Measurements from ENCODE around the gene RCOR1. TPM values are rescaled to one million over a fixed set of nuclear protein-coding genes. Genes with fewer than 3 reads are reported as not detected.

RCOR1 gene
- total and polyA plus RNA-seq, 2 of the 8 experiments (the other 6 are each of a cell fraction or from before 2014, with no cell fraction given), result 12.3 to 26.3 TPM

DNA sequence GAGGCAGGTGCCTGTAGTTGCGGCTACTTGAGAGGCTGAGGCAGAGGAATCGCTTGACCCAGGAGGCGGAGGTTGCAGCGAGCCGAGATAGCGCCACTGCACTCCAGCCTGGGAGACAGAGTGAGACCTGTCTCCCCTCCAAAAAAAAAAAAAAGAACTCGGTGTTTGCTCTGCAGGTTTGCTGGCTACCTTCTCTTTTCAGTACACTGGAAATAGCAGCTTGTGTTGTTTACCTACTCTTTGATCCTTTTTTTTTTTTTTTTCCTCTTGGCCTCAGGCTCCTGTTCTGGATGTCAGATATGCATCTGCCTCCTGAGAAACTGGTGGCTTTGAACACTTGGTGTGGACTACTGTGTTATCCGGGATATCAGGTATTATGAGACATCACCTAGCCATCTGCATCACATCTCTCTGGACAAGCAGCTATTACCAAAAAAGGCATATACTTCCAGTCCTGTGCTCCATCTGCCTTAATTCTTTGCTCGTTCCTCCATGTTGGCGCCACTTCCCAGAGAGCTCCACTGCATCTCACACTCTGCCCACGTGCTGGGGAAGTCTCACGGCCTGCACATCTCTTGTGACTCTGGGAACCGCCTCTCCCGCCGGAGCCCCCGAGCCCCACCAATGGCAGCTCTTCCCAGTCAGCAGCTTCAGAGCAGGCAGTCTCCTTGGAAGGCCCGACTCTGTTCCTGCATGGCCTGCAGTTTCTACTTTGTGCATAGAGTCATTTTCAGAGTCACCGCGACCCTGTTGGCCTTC, 133.9 kb downstream of the RCOR1 start (continued):
- no peak for TF ChIP-seq SIN3A (conservative IDR thresholded peaks at IDR 0.05 in 1 of 2, IDR thresholded peaks at IDR 0.05 in 1 of 2; ENCODE audit: low read depth in 1 of 2, low read length in 2 of 2)
- TF ChIP-seq SAP30 (IDR thresholded peaks at IDR 0.05; ENCODE audit: insufficient read depth, insufficient replicate concordance, low read length), result no peak
- no peak for TF ChIP-seq CEBPB (IDR thresholded peaks at IDR 0.05; ENCODE audit: low read depth, low read length)
- no peak for TF ChIP-seq NRF1 (IDR thresholded peaks at IDR 0.05; ENCODE audit: low read depth, low read length)
- no peak for TF ChIP-seq CHD1 (IDR thresholded peaks at IDR 0.05; ENCODE audit: low read depth, low read length)
- no peak for TF ChIP-seq POLR2A (IDR thresholded peaks at IDR 0.05; ENCODE audit: control extremely low read depth in 1 of 2, low read depth in 2 of 2, low read length in 2 of 2)
- TF ChIP-seq RFX5 (IDR thresholded peaks at IDR 0.05; ENCODE audit: borderline replicate concordance, low read depth, low read length), result no peak
- no peak for TF ChIP-seq RXRA (IDR thresholded peaks at IDR 0.05; ENCODE audit: insufficient read depth, low read depth, low read length)
- TF ChIP-seq MAFK (IDR thresholded peaks at IDR 0.05; ENCODE audit: low read depth, low read length), result no peak
- no peak for TF ChIP-seq BRCA1 (IDR thresholded peaks at IDR 0.05; ENCODE audit: low read depth, low read length)
